GM19328 (cell line): ENCODE results near the gene LANCL1.
"Not testable (repeated sequence)": the region's sequence is repeated elsewhere in the genome, so short reads cannot be mapped to it uniquely, and the experiment has no call there.

ENCODE experiments used
- ATAC-seq: cut with Tn5 transposase; IDR thresholded peaks from one replicate; pipeline ENCODE4 v1.9.1; 2021; ENCODE audit warnings: mild to moderate bottlenecking, moderate library complexity; ENCODE audit not compliant: unreplicated experiment

The LANCL1 gene

GRCh38 chr2:210460322-210461227 lies 16.0 kb downstream of the LANCL1 start:
- no peak for ATAC-seq

- no peak for ATAC-seq
These were observed 16.7 kb downstream of the LANCL1 start for GRCh38 chr2:210459880-210460279.

- ATAC-seq = no peak
These were observed 17.2 kb downstream of the LANCL1 start for GRCh38 chr2:210459407-210459806.

- no peak for ATAC-seq
These were observed 18.2 kb downstream of the LANCL1 start for GRCh38 chr2:210458395-210458794.

- no peak for ATAC-seq
These were observed 20.0 kb downstream of the LANCL1 start for GRCh38 chr2:210456571-210456970.

GRCh38 chr2:210454336-210454735 lies 22.2 kb downstream of the LANCL1 start:
- ATAC-seq = no peak

- no peak for ATAC-seq
These were observed 24.4 kb downstream of the LANCL1 start for GRCh38 chr2:210452194-210452593.

GRCh38 chr2:210450942-210451341 lies 25.6 kb downstream of the LANCL1 start:
- not testable (repeated sequence) for ATAC-seq

- ATAC-seq = no peak
These were observed 30.8 kb downstream of the LANCL1 start for GRCh38 chr2:210445732-210446131.

GRCh38 chr2:210445116-210445707 lies 31.3 kb downstream of the LANCL1 start:
- ATAC-seq = no peak

- no peak for ATAC-seq
These were observed 33.0 kb downstream of the LANCL1 start for GRCh38 chr2:210443527-210443926.

- ATAC-seq = no peak
These were observed 33.7 kb downstream of the LANCL1 start for GRCh38 chr2:210442878-210443277.

GRCh38 chr2:210442457-210442856 lies 34.1 kb downstream of the LANCL1 start:
- ATAC-seq = no peak

GRCh38 chr2:210440206-210440605 lies 36.4 kb downstream of the LANCL1 start:
- no peak for ATAC-seq

- no peak for ATAC-seq
These were observed 41.1 kb downstream of the LANCL1 start for GRCh38 chr2:210435439-210435838.

GRCh38 chr2:210432633-210433032 lies 43.9 kb downstream of the LANCL1 start:
- ATAC-seq = no peak

GRCh38 chr2:210429403-210430137 lies 47.0 kb downstream of the LANCL1 start:
- ATAC-seq = no peak

- no peak for ATAC-seq
These were observed 48.0 kb downstream of the LANCL1 start for GRCh38 chr2:210428393-210429179.

- not testable (repeated sequence) for ATAC-seq
These were observed 49.2 kb downstream of the LANCL1 start for GRCh38 chr2:210427309-210427708.

GRCh38 chr2:210422366-210422765 lies 54.2 kb downstream of the LANCL1 start:
- ATAC-seq = no peak

- no peak for ATAC-seq
These were observed 54.6 kb downstream of the LANCL1 start for GRCh38 chr2:210421916-210422315.
